ENCODE measurements around the gene RNF112. TPM values are rescaled to one million over a fixed set of nuclear protein-coding genes. Genes with fewer than 3 reads are reported as not detected.
A peak's percentile ranks its signal among the peaks of the same experiment; 100 is the strongest.

RNF112 gene
- total and polyA plus RNA-seq, 2 of the 8 experiments (the other 6 are each of a cell fraction or from before 2014, with no cell fraction given), result 1.1 to 2.2 TPM

GRCh38 chr17:19454074-19454473 is 43.0 kb downstream of the RNF112 start:
- 87% methylated on average over 2 of the region's 2 CpGs; no CpG with 5 or more reads in 1 of the 2 experiments for WGBS, 2 experiments (ENCODE audit: extremely low coverage in 1 of 2, insufficient coverage in 1 of 2, insufficient read length in 1 of 2, insufficient replicate concordance in 2 of 2, low coverage in 1 of 2, low lambda C conversion rate in 2 of 2, missing lambda C conversion rate in 1 of 2)
- Histone ChIP-seq H3K27ac (ENCODE audit: low read depth, low read length) (no peak overlapping the region), H3K56ac (replicated peaks; ENCODE audit: insufficient read length, low read depth, low read length) (no peak overlapping the region), H3K9ac (replicated peaks in 1 of 4; ENCODE audit: extremely low read depth in 1 of 4, low read depth in 3 of 4, low read length in 3 of 4) (no peak overlapping the region), H3K79me2 (ENCODE audit: control insufficient read depth in 1 of 2, insufficient read depth in 2 of 2, low read length in 2 of 2) (no peaks in the 10 kb centered on the region), H2AK5ac (ENCODE audit: low read depth, low read length) (no peak overlapping the region), H3K27me3 (replicated peaks in 1 of 4; ENCODE audit: control insufficient read depth in 3 of 4, extremely low read depth in 1 of 4, insufficient read depth in 3 of 4, low read length in 3 of 4) (no peaks in the 10 kb centered on the region), H3K23me2 (ENCODE audit: low read depth, low read length) (no peaks in the 10 kb centered on the region; the same call in 1 of the 2 replicates), H3K4ac (replicated peaks; ENCODE audit: insufficient read length, low read depth, low read length) (no peak overlapping the region), H4K8ac (ENCODE audit: extremely low read depth, insufficient read depth, low read length) (no peak overlapping the region), H3K4me2 (ENCODE audit: insufficient read depth in 1 of 2, low read depth in 2 of 2, low read length in 2 of 2) (no peak overlapping the region), H4K91ac (replicated peaks; ENCODE audit: insufficient read length, low read length) (no peak overlapping the region), H3K36me3 (ENCODE audit: control insufficient read depth in 2 of 4, insufficient read depth in 4 of 4, low read length in 3 of 4) (no peaks in the 10 kb centered on the region), H3K9me3 (ENCODE audit: insufficient read depth in 2 of 2, low read depth in 1 of 2, low read length in 1 of 2) (no peaks in the 10 kb centered on the region), H3K14ac (ENCODE audit: insufficient read length) (no peak overlapping the region), H2BK5ac (ENCODE audit: low read depth, low read length) (0 out of 2 replicates have a peak overlapping the region, but pooled peaks have one; percentile 8), H4K20me1 (replicated peaks in 1 of 2; ENCODE audit: control insufficient read depth in 1 of 2, insufficient read depth in 2 of 2, low read length in 2 of 2) (no peaks in the 10 kb centered on the region), H3K79me1 (ENCODE audit: low read depth, low read length) (no peaks in the 10 kb centered on the region), H2BK12ac (ENCODE audit: low read depth, low read length) (0 out of 2 replicates have a peak overlapping the region, but pooled peaks have one; percentile 42), H2AFZ (ENCODE audit: low read length) (no peak overlapping the region), H3K23ac (ENCODE audit: insufficient read length) (no peak overlapping the region), H2BK15ac (ENCODE audit: low read length) (0 out of 2 replicates have a peak overlapping the region, but pooled peaks have one; percentile 32), H4K5ac (ENCODE audit: insufficient read length, low read depth, low read length) (no peak overlapping the region), H3K18ac (ENCODE audit: extremely low read depth, low read length) (no peak overlapping the region), H2BK120ac (replicated peaks; ENCODE audit: low read depth, low read length) (peak overlapping the region; percentile 35), H3K4me3 (ENCODE audit: extremely low read depth in 1 of 4, insufficient read depth in 2 of 4, low read depth in 3 of 4, low read length in 4 of 4) (no peak overlapping the region), H3K4me1 (replicated peaks in 1 of 4; ENCODE audit: control insufficient read depth in 3 of 4, insufficient read depth in 4 of 4, low read length in 3 of 4) (peaks cover 8 to 22% (median 20%) of the 10 kb centered on the region in 4 experiments; a peak in 6 of 7 replicates), H2BK20ac (ENCODE audit: low read length) (peak overlapping the region; percentile 23; the same call in 1 of the 2 replicates)
- no peak for FAIRE-seq
- DNase-seq (ENCODE audit: low read depth in 1 of 2, low spot score in 2 of 2), result peak in 1 of 2 experiments; percentile 29
- CTCF ChIA-PET (ENCODE audit: partially characterized antibody), result interaction anchor here (1.0 to 2.7 kb wide), 10 partner anchors 12 to 193 kb away, joined by 3 to 11 read pairs (median 4); partner anchors contain the start of gene B9D1
- POLR2A ChIA-PET (ENCODE audit: partially characterized antibody), result interaction anchor here (0.7 to 1.9 kb wide), 3 partner anchors 9 to 65 kb away, joined by 3 to 6 read pairs (median 5); no protein-coding TSS in a partner anchor
- TF ChIP-seq CREB1 (IDR thresholded peaks at IDR 0.05), result no peak
- no peak for TF ChIP-seq KDM1A (IDR thresholded peaks at IDR 0.05; ENCODE audit: borderline replicate concordance, low read length)
- no peak for TF ChIP-seq POLR2AphosphoS5 (IDR thresholded peaks at IDR 0.05; ENCODE audit: low read depth, low read length)
- TF ChIP-seq POU5F1 (IDR thresholded peaks at IDR 0.05; ENCODE audit: low read depth, low read length), result no peak
- TF ChIP-seq, protein P1, sequence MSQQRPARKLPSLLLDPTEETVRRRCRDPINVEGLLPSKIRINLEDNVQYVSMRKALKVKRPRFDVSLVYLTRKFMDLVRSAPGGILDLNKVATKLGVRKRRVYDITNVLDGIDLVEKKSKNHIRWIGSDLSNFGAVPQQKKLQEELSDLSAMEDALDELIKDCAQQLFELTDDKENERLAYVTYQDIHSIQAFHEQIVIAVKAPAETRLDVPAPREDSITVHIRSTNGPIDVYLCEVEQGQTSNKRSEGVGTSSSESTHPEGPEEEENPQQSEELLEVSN (IDR thresholded peaks at IDR 0.05), result no peak
- no peak for TF ChIP-seq SP4 (IDR thresholded peaks at IDR 0.05; ENCODE audit: low read length)
- no peak for TF ChIP-seq EZH2 (IDR thresholded peaks at IDR 0.05; ENCODE audit: low read depth, low read length, severe bottlenecking)
- TF ChIP-seq TEAD4 (IDR thresholded peaks at IDR 0.05; ENCODE audit: low read depth, low read length), result no peak
- no peak for TF ChIP-seq SAP30 (IDR thresholded peaks at IDR 0.05; ENCODE audit: insufficient read depth, insufficient replicate concordance, low read length)
- no peak for TF ChIP-seq BRCA1 (IDR thresholded peaks at IDR 0.05; ENCODE audit: low read depth, low read length)
- no peak for TF ChIP-seq SIRT6 (IDR thresholded peaks at IDR 0.05; ENCODE audit: low read length)
- TF ChIP-seq TCF12 (IDR thresholded peaks at IDR 0.05; ENCODE audit: low read depth, low read length), result no peak
- TF ChIP-seq BCL11A (IDR thresholded peaks at IDR 0.05; ENCODE audit: low read depth in 2 of 2, low read length in 2 of 2), result no peak
- TF ChIP-seq ZNF274 (IDR thresholded peaks at IDR 0.05; ENCODE audit: borderline replicate concordance, extremely low read depth, low read length), result no peak

Measured in H1 (cell line).